Lower lobe of right lung (tissue), 2 donors: Measurements from ENCODE around the gene GAREM1. TPM values are rescaled to one million over a fixed set of nuclear protein-coding genes. Genes with fewer than 3 reads are reported as not detected.

Experiments used
- ATAC-seq, 2 donors: fragments of 200-7000 bp; cut with Tn5 transposase; one replicate each; pipeline ENCODE4 v1.9.1; 2020 to 2022; ENCODE audit warnings: mild to moderate bottlenecking in 2 of 2, moderate library complexity in 2 of 2
- DNase-seq: peaks from one replicate; pipeline ENCODE4 v3.0.0-alpha.2; 2020
- H3K27ac ChIP-seq: fragments of 200-600 bp; one replicate; pipeline ENCODE4 v1.8.0; 2022
- H3K27me3 ChIP-seq: fragments of 200-600 bp; one replicate; pipeline ENCODE4 v1.8.0; 2022; ENCODE audit warnings: low read depth
- H3K36me3 ChIP-seq: fragments of 200-600 bp; one replicate; pipeline ENCODE4 v1.8.0; 2022; ENCODE audit warnings: mild to moderate bottlenecking
- H3K4me1 ChIP-seq: fragments of 200-600 bp; one replicate; pipeline ENCODE4 v1.8.0; 2022
- H3K4me3 ChIP-seq: fragments of 200-600 bp; one replicate; pipeline ENCODE4 v1.8.0; 2022; ENCODE audit warnings: mild to moderate bottlenecking
- H3K9me3 ChIP-seq: fragments of 200-600 bp; one replicate; pipeline ENCODE4 v1.8.0; 2022
- intact Hi-C: fragments of 100-400 bp; cut with DNase I; formaldehyde crosslinking; loops from one replicate; pipeline ENCODE4 v1.11.0; 2022
- total RNA-seq: library from RNA; stranded (reverse); fragmentation: NEBNext Ultra II Directional; extraction: Animal tissue kit (Norgen Biotek cat#: 25700); gene quantifications from one replicate; pipeline ENCODE4 v1.2.1, GENCODE V29; 2021
- TF ChIP-seq, protein P1 (sequence below): fragments of 200-600 bp; IDR thresholded peaks from one replicate; pipeline ENCODE4 v1.8.0; 2022; ENCODE audit warnings: antibody characterized with exemption, mild to moderate bottlenecking
- donor health status: DM: no; HTN: yes; CAD: no; lungs with severe emphysema.

GAREM1 gene
- total RNA-seq, 1 donor from 2014 or later, result 10.3 TPM

GRCh38 chr18:32216390-32216789, 254.3 kb downstream of the GAREM1 start:
- no peak overlapping the region for H3K27ac ChIP-seq
- TF ChIP-seq, protein P1, sequence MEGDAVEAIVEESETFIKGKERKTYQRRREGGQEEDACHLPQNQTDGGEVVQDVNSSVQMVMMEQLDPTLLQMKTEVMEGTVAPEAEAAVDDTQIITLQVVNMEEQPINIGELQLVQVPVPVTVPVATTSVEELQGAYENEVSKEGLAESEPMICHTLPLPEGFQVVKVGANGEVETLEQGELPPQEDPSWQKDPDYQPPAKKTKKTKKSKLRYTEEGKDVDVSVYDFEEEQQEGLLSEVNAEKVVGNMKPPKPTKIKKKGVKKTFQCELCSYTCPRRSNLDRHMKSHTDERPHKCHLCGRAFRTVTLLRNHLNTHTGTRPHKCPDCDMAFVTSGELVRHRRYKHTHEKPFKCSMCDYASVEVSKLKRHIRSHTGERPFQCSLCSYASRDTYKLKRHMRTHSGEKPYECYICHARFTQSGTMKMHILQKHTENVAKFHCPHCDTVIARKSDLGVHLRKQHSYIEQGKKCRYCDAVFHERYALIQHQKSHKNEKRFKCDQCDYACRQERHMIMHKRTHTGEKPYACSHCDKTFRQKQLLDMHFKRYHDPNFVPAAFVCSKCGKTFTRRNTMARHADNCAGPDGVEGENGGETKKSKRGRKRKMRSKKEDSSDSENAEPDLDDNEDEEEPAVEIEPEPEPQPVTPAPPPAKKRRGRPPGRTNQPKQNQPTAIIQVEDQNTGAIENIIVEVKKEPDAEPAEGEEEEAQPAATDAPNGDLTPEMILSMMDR, result no peak
- intact Hi-C loops, result no loop called here

DNA sequence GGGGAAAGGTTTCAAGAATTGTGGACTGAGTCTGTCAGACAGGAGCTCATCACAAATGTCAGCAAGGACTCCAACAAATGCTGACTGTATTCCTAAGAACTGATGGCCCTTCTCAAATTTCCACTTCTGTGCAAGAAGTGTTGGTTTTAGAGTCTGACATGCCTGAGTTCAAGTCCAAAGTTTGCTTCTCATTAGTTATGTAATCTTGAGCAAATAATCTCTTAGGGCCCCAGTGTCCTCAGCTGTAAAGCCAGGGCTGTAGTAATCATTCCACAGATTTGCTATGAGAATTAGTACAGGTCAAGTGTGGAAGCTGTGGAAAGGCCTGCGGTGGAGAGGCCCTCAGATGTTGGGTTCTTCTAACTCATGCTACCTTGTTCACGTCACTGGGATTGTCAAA, 257.0 kb downstream of the GAREM1 start:
- no peak overlapping the region for H3K4me3 ChIP-seq
- ATAC-seq, result peak; percentile 92 to 94
- no peaks in the 10 kb centered on the region for H3K4me1 ChIP-seq
- intact Hi-C loops, result no loop called here
- no peaks in the 10 kb centered on the region for H3K9me3 ChIP-seq
- H3K36me3 ChIP-seq, result no peaks in the 10 kb centered on the region
- TF ChIP-seq, protein P1, result no peak
- no peak for DNase-seq
- no peak overlapping the region for H3K27ac ChIP-seq
- no peaks in the 10 kb centered on the region for H3K27me3 ChIP-seq

More at GRCh38 chr18:32216390-32216789, 254.3 kb downstream of the GAREM1 start:
- no peaks in the 10 kb centered on the region for H3K4me1 ChIP-seq
- ATAC-seq (no peak), DNase-seq (no peak)
- H3K27me3 ChIP-seq, result no peaks in the 10 kb centered on the region
- no peaks in the 10 kb centered on the region for H3K9me3 ChIP-seq
- H3K36me3 ChIP-seq, result no peaks in the 10 kb centered on the region
- no peak overlapping the region for H3K4me3 ChIP-seq
